Ishikawa (cell line): ENCODE results near the gene STK17B.

Experiments
- CEBPB ChIP-seq: IDR thresholded peaks from 2 replicates; pipeline ENCODE4 v1.6.1; 2012
- CREB1 ChIP-seq: IDR thresholded peaks from 2 replicates; pipeline ENCODE4 v1.6.1; 2012; ENCODE audit warnings: low read depth
- EGR1 ChIP-seq: IDR thresholded peaks from 2 replicates; pipeline ENCODE4 v1.6.1; 2012
- EP300 ChIP-seq: IDR thresholded peaks from 2 replicates; pipeline ENCODE4 v1.6.1; 2012; ENCODE audit warnings: borderline replicate concordance
- FOXM1 ChIP-seq: IDR thresholded peaks from 2 replicates; pipeline ENCODE4 v1.6.1; 2012; ENCODE audit warnings: low read depth, borderline replicate concordance
- NFIC ChIP-seq: IDR thresholded peaks from 2 replicates; pipeline ENCODE4 v1.6.1; 2012
- RAD21 ChIP-seq: IDR thresholded peaks from 2 replicates; pipeline ENCODE4 v1.6.1; 2012; ENCODE audit warnings: low read depth
- TAF1 ChIP-seq: IDR thresholded peaks from 2 replicates; pipeline ENCODE4 v1.6.1; 2012; ENCODE audit warnings: low read depth, mild to moderate bottlenecking
- TCF12 ChIP-seq: IDR thresholded peaks from 2 replicates; pipeline ENCODE4 v1.6.1; 2012; ENCODE audit warnings: low read depth
- TEAD4 ChIP-seq: IDR thresholded peaks from 2 replicates; pipeline ENCODE4 v1.6.1; 2012
- YY1 ChIP-seq: IDR thresholded peaks from 2 replicates; pipeline ENCODE4 v1.6.1; 2012; ENCODE audit warnings: low read depth
- ZBTB7A ChIP-seq: IDR thresholded peaks from 2 replicates; pipeline ENCODE4 v1.6.1; 2012; ENCODE audit warnings: low read depth
- TF ChIP-seq, protein P1 (sequence below): IDR thresholded peaks from 2 replicates; pipeline ENCODE4 v1.6.1; 2012; ENCODE audit warnings: low read depth, mild to moderate bottlenecking
- TF ChIP-seq, protein P2 (sequence below): IDR thresholded peaks from 2 replicates; pipeline ENCODE4 v1.6.1; 2012
- TF ChIP-seq, protein P3 (sequence below): IDR thresholded peaks from 2 replicates; pipeline ENCODE4 v1.6.1; 2012

STK17B gene

DNA sequence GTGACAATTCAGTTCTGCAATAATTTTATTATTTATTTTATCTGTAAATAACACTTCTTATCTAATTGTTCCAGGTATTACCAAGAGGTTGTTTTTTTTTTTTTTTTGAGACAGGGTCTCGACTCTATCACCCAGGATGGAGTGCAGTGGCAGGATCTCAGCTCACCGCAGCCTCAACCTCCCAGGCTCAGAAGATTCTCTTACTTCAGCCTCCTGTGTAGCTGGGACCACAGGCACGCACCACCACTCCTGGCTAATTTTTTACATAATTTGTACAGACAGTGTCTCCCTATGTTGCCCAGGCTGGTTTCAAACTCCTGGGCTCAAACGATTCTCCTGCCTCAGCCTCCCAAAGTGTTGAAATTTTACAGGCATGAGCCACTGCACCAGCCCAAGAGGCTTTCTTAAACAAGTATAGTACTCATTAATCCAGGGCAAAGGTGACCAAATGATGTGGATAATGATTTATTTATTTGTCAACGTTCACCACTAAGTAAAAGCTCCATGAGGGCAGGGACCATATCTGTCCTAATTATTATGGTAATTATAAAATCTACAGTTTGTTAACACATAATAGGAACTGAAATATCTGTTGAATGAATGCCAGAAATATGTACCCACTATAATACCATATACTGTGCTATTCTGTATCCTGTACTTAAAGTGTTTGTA lies 12.0 kb downstream of the STK17B start:
- TF ChIP-seq CEBPB, result no peak
- no peak for TF ChIP-seq EGR1
- TF ChIP-seq, protein P1, sequence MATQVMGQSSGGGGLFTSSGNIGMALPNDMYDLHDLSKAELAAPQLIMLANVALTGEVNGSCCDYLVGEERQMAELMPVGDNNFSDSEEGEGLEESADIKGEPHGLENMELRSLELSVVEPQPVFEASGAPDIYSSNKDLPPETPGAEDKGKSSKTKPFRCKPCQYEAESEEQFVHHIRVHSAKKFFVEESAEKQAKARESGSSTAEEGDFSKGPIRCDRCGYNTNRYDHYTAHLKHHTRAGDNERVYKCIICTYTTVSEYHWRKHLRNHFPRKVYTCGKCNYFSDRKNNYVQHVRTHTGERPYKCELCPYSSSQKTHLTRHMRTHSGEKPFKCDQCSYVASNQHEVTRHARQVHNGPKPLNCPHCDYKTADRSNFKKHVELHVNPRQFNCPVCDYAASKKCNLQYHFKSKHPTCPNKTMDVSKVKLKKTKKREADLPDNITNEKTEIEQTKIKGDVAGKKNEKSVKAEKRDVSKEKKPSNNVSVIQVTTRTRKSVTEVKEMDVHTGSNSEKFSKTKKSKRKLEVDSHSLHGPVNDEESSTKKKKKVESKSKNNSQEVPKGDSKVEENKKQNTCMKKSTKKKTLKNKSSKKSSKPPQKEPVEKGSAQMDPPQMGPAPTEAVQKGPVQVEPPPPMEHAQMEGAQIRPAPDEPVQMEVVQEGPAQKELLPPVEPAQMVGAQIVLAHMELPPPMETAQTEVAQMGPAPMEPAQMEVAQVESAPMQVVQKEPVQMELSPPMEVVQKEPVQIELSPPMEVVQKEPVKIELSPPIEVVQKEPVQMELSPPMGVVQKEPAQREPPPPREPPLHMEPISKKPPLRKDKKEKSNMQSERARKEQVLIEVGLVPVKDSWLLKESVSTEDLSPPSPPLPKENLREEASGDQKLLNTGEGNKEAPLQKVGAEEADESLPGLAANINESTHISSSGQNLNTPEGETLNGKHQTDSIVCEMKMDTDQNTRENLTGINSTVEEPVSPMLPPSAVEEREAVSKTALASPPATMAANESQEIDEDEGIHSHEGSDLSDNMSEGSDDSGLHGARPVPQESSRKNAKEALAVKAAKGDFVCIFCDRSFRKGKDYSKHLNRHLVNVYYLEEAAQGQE, result no peak
- no peak for TF ChIP-seq RAD21
- no peak for TF ChIP-seq TEAD4
- TF ChIP-seq NFIC, result no peak
- no peak for TF ChIP-seq ZBTB7A
- TF ChIP-seq TAF1, result no peak
- TF ChIP-seq, protein P2, sequence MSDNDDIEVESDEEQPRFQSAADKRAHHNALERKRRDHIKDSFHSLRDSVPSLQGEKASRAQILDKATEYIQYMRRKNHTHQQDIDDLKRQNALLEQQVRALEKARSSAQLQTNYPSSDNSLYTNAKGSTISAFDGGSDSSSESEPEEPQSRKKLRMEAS, result no peak
- TF ChIP-seq CREB1, result no peak
- TF ChIP-seq TCF12, result no peak

DNA sequence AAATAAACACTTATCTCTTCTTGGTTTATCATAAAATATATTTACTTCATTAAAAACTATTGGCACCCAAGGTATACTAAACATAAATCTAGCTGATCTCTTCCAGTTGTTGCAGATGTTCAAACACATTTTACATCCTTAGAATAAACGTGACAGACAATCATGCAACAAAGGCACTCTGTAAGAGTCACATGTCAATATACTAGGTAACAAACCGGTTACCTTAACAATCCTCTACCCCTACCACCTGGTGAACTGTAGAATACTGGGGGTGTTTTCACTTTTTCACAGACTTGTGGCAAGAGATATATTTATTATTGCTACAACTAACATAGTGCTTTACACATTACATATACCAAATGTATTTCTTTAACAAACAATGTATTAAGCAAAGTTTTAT lies 15.8 kb downstream of the STK17B start:
- TF ChIP-seq FOXM1 (no peak), TCF12 (no peak), EGR1 (no peak), TEAD4 (no peak), CEBPB (no peak), TAF1 (no peak), EP300 (no peak)
- TF ChIP-seq, protein P1, result no peak
- TF ChIP-seq, protein P2, result no peak

DNA sequence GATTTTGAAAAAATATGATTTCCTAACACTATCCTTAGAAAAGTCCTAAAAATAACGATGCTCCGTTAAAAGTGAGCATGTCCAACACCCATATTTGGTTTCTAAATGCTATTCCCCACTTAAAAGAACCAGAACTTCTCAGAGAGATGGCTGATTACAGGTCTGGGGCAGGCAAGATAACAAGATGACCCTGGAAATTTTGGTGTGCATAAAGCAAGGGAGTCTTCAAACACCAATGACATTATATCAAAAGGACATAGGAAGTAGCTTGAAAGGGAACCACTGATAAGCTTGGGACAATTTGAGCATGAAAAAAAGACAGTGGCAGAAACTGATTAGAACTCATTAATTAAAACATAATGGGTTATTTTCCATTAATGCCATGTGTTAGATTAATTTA lies 17.9 kb downstream of the STK17B start:
- no peak for TF ChIP-seq NFIC

DNA sequence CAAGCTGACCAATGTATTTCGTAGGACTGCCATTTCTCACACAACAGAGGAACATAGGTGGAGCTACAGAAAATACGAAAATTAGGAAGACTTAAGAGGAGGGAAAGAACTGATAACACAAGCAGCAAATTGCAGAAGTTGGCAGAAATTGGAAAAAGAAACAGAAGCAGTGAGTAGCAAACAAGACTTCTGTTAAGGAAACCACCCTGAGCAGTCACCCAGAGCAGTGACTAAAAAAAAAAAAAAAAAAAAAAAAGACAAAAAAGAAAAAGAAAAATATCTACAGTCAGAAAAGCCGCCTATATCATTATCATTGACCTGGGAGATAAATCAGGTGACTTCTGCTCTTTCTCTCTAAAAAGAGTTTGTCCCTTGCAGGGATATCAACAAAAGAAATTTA lies 21.4 kb downstream of the STK17B start:
- no peak for TF ChIP-seq RAD21
- TF ChIP-seq, protein P1, result no peak
- TF ChIP-seq NFIC, result no peak
- TF ChIP-seq TAF1, result no peak
- TF ChIP-seq EP300, result no peak
- TF ChIP-seq EGR1, result no peak
- TF ChIP-seq CEBPB, result no peak
- TF ChIP-seq FOXM1, result no peak
- TF ChIP-seq ZBTB7A, result no peak
- no peak for TF ChIP-seq TCF12

DNA sequence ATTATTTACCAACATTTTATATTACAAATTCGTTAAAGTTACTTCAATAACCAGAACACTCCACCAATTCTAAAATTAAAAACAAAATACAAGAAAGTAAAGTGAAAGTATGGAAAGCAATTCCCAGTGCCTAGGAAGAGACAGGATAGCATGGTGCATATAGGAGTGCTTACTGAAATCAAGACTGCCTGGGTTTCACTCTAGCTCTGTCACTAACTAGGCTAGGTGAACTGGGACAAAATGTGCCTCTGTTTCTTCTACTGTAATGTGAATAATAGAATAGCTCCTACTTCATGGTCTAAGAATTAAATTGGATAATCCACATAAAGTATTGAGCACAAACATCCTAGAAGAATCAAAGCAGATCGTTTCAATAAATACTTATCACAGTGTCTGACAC lies 22.6 kb downstream of the STK17B start:
- TF ChIP-seq, protein P3, sequence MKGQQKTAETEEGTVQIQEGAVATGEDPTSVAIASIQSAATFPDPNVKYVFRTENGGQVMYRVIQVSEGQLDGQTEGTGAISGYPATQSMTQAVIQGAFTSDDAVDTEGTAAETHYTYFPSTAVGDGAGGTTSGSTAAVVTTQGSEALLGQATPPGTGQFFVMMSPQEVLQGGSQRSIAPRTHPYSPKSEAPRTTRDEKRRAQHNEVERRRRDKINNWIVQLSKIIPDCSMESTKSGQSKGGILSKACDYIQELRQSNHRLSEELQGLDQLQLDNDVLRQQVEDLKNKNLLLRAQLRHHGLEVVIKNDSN, result no peak
- TF ChIP-seq, protein P2, result no peak
- TF ChIP-seq ZBTB7A, result no peak
- TF ChIP-seq YY1, result no peak
- TF ChIP-seq TAF1, result no peak
- no peak for TF ChIP-seq EGR1
- TF ChIP-seq, protein P1, result no peak
- no peak for TF ChIP-seq EP300
- no peak for TF ChIP-seq CREB1
- TF ChIP-seq NFIC, result no peak
- no peak for TF ChIP-seq CEBPB
- TF ChIP-seq TEAD4, result no peak
- no peak for TF ChIP-seq TCF12
- no peak for TF ChIP-seq FOXM1
- no peak for TF ChIP-seq RAD21
